HCT116 (cell line): ENCODE data around the gene GOLGA6A. TPM values are rescaled to one million over a fixed set of nuclear protein-coding genes. Genes with fewer than 3 reads are reported as not detected.

ENCODE experiments used
- ATAC-seq: fragments of 200-7000 bp; cut with Tn5 transposase; 2 replicates; pipeline ENCODE4 v1.9.1; 2020; ENCODE audit warnings: mild to moderate bottlenecking, moderate library complexity
- BruUV-seq: library from RNA; stranded (reverse); fragments of 400-500 nt; replicated peaks from 2 replicates; lab custom pipeline; 2021; lab: Mats Ljungman, UMichigan
- CTCF ChIA-PET: fragments of 300-600 bp; sonication (Branson Sonifier 250); formaldehyde crosslinking; loops from one replicate; lab custom pipeline; 2021; ENCODE audit warnings: antibody characterized with exemption; lab: Charles Lee
- POLR2A ChIA-PET: fragments of 300-600, 350-600 bp; sonication (Branson Sonifier 250); formaldehyde crosslinking; loops from one replicate; lab custom pipeline; 2021; ENCODE audit warnings: antibody characterized with exemption; lab: Charles Lee
- RAD21 ChIA-PET, 2 experiments: fragments of 300-600 bp; sonication (Branson Sonifier 250); formaldehyde crosslinking; loops; one replicate each; lab custom pipeline; 2023; ENCODE audit warnings: low total read pairs in 2 of 2; ENCODE audit not compliant: uncharacterized antibody in 2 of 2, unreplicated experiment in 2 of 2, low non-redundant PET in 1 of 2; lab: Charles Lee
- DNase-seq: peaks from one replicate; pipeline ENCODE4 v3.0.0-alpha.2; 2010; ENCODE audit warnings: low read depth, low spot score
- H2AFZ ChIP-seq: fragments of 200-600 bp; shearing (Covaris generic), sonication (generic); 2 replicates; pipeline ENCODE4 v1.6.1; 2017; ENCODE audit warnings: low read depth, mixed run types, mixed read lengths, antibody characterized with exemption, low read length; ENCODE audit not compliant: poor library complexity, severe bottlenecking
- H3K27ac ChIP-seq: 2 replicates; pipeline ENCODE4 v1.5.1; 2012; ENCODE audit warnings: low read depth, low read length
- H3K27me3 ChIP-seq: fragments of 200-600 bp; sonication (generic); 2 replicates; pipeline ENCODE4 v1.6.1; 2016; ENCODE audit warnings: mixed run types, low read length, mixed read lengths; ENCODE audit not compliant: insufficient read depth
- H3K36me3 ChIP-seq, 2 experiments: fragments of 200-500 bp in 1 of 2; fragments of 200-600 bp in 1 of 2; sonication (Bioruptor generic) in 1 of 2; sonication (generic) in 1 of 2; 2 replicates each; pipeline versions ENCODE4 v1.5.1 to v1.6.1; 2014 to 2016; ENCODE audit warnings: low read length in 2 of 2, inconsistent platforms in 1 of 2, mixed read lengths in 1 of 2, mixed run types in 1 of 2; ENCODE audit not compliant: insufficient read depth in 2 of 2, control insufficient read depth in 1 of 2
- H3K4me1 ChIP-seq, 2 experiments: fragments of 200-600 bp in 1 of 2; sonication (generic) in 1 of 2; 2 replicates each; pipeline versions ENCODE4 v1.5.1 to v1.6.1; 2012 to 2017; ENCODE audit warnings: low read length in 2 of 2, inconsistent platforms in 1 of 2, mild to moderate bottlenecking in 1 of 2, mixed read lengths in 1 of 2, mixed run types in 1 of 2, moderate library complexity in 1 of 2; ENCODE audit not compliant: insufficient read depth in 2 of 2, control insufficient read depth in 1 of 2
- H3K4me2 ChIP-seq: fragments of 200-600 bp; sonication (generic); 2 replicates; pipeline ENCODE4 v1.6.1; 2017; ENCODE audit warnings: mixed run types, low read length, mixed read lengths
- H3K4me3 ChIP-seq, 2 experiments: fragments of 200-600 bp in 1 of 2; sonication (generic) in 1 of 2; replicated peaks in 1 of 2; 2 replicates each; pipeline ENCODE4 v1.5.1; 2011 to 2016; ENCODE audit warnings: low read length in 2 of 2, control low read depth in 1 of 2, low read depth in 1 of 2, mild to moderate bottlenecking in 1 of 2, mixed read lengths in 1 of 2, mixed run types in 1 of 2
- H3K79me2 ChIP-seq: fragments of 200-600 bp; sonication (generic); 2 replicates; pipeline ENCODE4 v1.6.1; 2017; ENCODE audit warnings: mild to moderate bottlenecking, mixed run types, low read length, moderate library complexity, mixed read lengths; ENCODE audit not compliant: insufficient read depth
- H3K9ac ChIP-seq: fragments of 200-600 bp; sonication (generic); 2 replicates; pipeline ENCODE4 v1.6.1; 2016; ENCODE audit warnings: low read length, mixed read lengths
- H3K9me2 ChIP-seq: fragments of 200-600 bp; sonication (generic), shearing (Covaris generic); 2 replicates; pipeline ENCODE4 v1.6.1; 2017; ENCODE audit warnings: mixed run types, mild to moderate bottlenecking, moderate library complexity; ENCODE audit not compliant: insufficient read depth
- H3K9me3 ChIP-seq, 2 experiments: fragments of 200-500 bp in 1 of 2; fragments of 200-600 bp in 1 of 2; sonication (Bioruptor generic) in 1 of 2; sonication (generic) in 1 of 2; 2 replicates each; pipeline ENCODE4 v1.6.1; 2014 to 2017; ENCODE audit warnings: low read length in 2 of 2, mixed read lengths in 2 of 2, inconsistent platforms in 1 of 2, low read depth in 1 of 2, mild to moderate bottlenecking in 1 of 2, mixed run types in 1 of 2, moderate library complexity in 1 of 2; ENCODE audit not compliant: control insufficient read depth in 1 of 2, insufficient read depth in 1 of 2
- H4K20me1 ChIP-seq: fragments of 200-600 bp; sonication (generic), shearing (Covaris generic); 2 replicates; pipeline ENCODE4 v1.6.1; 2017; ENCODE audit warnings: mixed run types, mild to moderate bottlenecking, moderate library complexity; ENCODE audit not compliant: insufficient read depth
- ATF3 ChIP-seq: IDR thresholded peaks from 2 replicates; pipeline ENCODE4 v1.6.1; 2012
- CBX3 ChIP-seq: IDR thresholded peaks from 2 replicates; pipeline ENCODE4 v1.6.1; 2012; ENCODE audit warnings: low read depth
- CEBPB ChIP-seq: IDR thresholded peaks from 2 replicates; pipeline ENCODE4 v1.6.1; 2012; ENCODE audit warnings: low read depth
- EGR1 ChIP-seq: IDR thresholded peaks from 2 replicates; pipeline ENCODE4 v1.6.1; 2012; ENCODE audit warnings: low read depth
- ELF1 ChIP-seq: IDR thresholded peaks from 2 replicates; pipeline ENCODE4 v1.6.1; 2012; ENCODE audit warnings: low read depth, borderline replicate concordance
- EZH2phosphoT487 ChIP-seq: fragments of 200-600 bp; IDR thresholded peaks from 2 replicates; pipeline ENCODE4 v1.6.1; 2018; ENCODE audit warnings: antibody characterized with exemption, borderline replicate concordance
- JUND ChIP-seq: IDR thresholded peaks from 2 replicates; pipeline ENCODE4 v1.6.1; 2012
- MAX ChIP-seq: IDR thresholded peaks from 2 replicates; pipeline ENCODE4 v1.6.1; 2012
- POLR2A ChIP-seq: IDR thresholded peaks from 2 replicates; pipeline ENCODE4 v1.7.0; 2011; ENCODE audit warnings: borderline replicate concordance; ENCODE audit not compliant: insufficient read depth, insufficient read length; ENCODE audit errors: extremely low read depth
- RAD21 ChIP-seq: IDR thresholded peaks from 2 replicates; pipeline ENCODE4 v1.6.1; 2012; ENCODE audit warnings: low read depth, mild to moderate bottlenecking
- REST ChIP-seq: IDR thresholded peaks from 2 replicates; pipeline ENCODE4 v1.6.1; 2012; ENCODE audit warnings: low read depth
- SP1 ChIP-seq: IDR thresholded peaks from 2 replicates; pipeline ENCODE4 v1.6.1; 2012; ENCODE audit warnings: low read depth
- SRF ChIP-seq: IDR thresholded peaks from 2 replicates; pipeline ENCODE4 v1.6.1; 2012; ENCODE audit warnings: low read depth
- YY1 ChIP-seq: IDR thresholded peaks from 2 replicates; pipeline ENCODE4 v1.6.1; 2011; ENCODE audit warnings: low read length, low read depth, moderate library complexity, mild to moderate bottlenecking; ENCODE audit not compliant: insufficient replicate concordance; ENCODE audit errors: extremely low read depth
- ZFX ChIP-seq: fragments of 450-650 bp; IDR thresholded peaks from 2 replicates; pipeline ENCODE4 v1.6.1; 2017
- ZNF274 ChIP-seq: fragments of 200-500 bp; sonication (Bioruptor generic); IDR thresholded peaks from 2 replicates; pipeline ENCODE4 v1.6.1; 2014; ENCODE audit warnings: mild to moderate bottlenecking, low read depth, low read length, inconsistent platforms
- intact Hi-C: fragments of 100-400 bp; cut with micrococcal nuclease; formaldehyde crosslinking; loops from 2 replicates; pipeline ENCODE4 v1.10.0; 2022
- total RNA-seq: library from RNA; stranded (reverse); gene quantifications from one replicate; pipeline ENCODE4 v1.2.1, GENCODE V29; 2021; ENCODE audit not compliant: unreplicated experiment

The GOLGA6A gene
- total RNA-seq, 1 experiment from 2014 or later: 0.39 TPM

- Histone ChIP-seq H3K36me3 (no peaks in the 10 kb centered on the region), H3K9me3 (no peaks in the 10 kb centered on the region), H3K4me1 (no peaks in the 10 kb centered on the region), H3K27me3 (no peaks in the 10 kb centered on the region; the same call in 1 of the 2 replicates), H3K79me2 (no peaks in the 10 kb centered on the region), H4K20me1 (no peaks in the 10 kb centered on the region), H3K9ac (no peak overlapping the region), H3K4me2 (no peak overlapping the region), H2AFZ (no peak overlapping the region), H3K4me3 (no peak overlapping the region), H3K27ac (no peak overlapping the region), H3K9me2 (no peaks in the 10 kb centered on the region)
- TF ChIP-seq SRF (no peak), ELF1 (no peak), EZH2phosphoT487 (no peak), REST (no peak), ZNF274 (no peak), CBX3 (no peak)
- CTCF ChIA-PET: interaction anchor here (2.3 kb wide), 1 partner anchor 186 kb away, joined by 10 read pairs; no protein-coding TSS in a partner anchor
- POLR2A ChIA-PET: no interaction called here
- DNase-seq: no peak
- RAD21 ChIA-PET: no interaction called here
- intact Hi-C loops: no loop called here
- ATAC-seq: no peak
- no TSS peak for BruUV-seq
Observed at GRCh38 chr15:74121858-74122257, 39.5 kb upstream of the GOLGA6A start.

- no peak overlapping the region for H2AFZ ChIP-seq
- ChIA-PET CTCF (interaction anchor here (1.0 kb wide), 1 partner anchor 186 kb away, joined by 4 read pairs; no protein-coding TSS in a partner anchor), POLR2A (no interaction called here), RAD21 (no interaction called here)
- H3K9me3 ChIP-seq: no peaks in the 10 kb centered on the region
- H3K36me3 ChIP-seq: no peaks in the 10 kb centered on the region
- BruUV-seq: no TSS peak
- H3K27ac ChIP-seq: no peak overlapping the region
- no peaks in the 10 kb centered on the region for H3K4me1 ChIP-seq
- H4K20me1 ChIP-seq: no peaks in the 10 kb centered on the region
- H3K9me2 ChIP-seq: no peaks in the 10 kb centered on the region
- DNase-seq (no peak), ATAC-seq (no peak)
- H3K9ac ChIP-seq: no peak overlapping the region
- H3K4me3 ChIP-seq: no peak overlapping the region
- H3K4me2 ChIP-seq: no peak overlapping the region
- intact Hi-C loops: no loop called here
- no peaks in the 10 kb centered on the region; the same call in 1 of the 2 replicates for H3K27me3 ChIP-seq
- H3K79me2 ChIP-seq: no peaks in the 10 kb centered on the region
- TF ChIP-seq ATF3 (no peak), SP1 (no peak), JUND (no peak), MAX (no peak), CEBPB (no peak), CBX3 (no peak), RAD21 (no peak), EGR1 (no peak), YY1 (no peak), POLR2A (no peak), ZFX (no peak)
Observed at GRCh38 chr15:74121039-74121438, 38.7 kb upstream of the GOLGA6A start.
